ENCODE results near the gene ZDHHC23.

The ZDHHC23 gene

GRCh38 chr3:113954091-113954685, 6.4 kb downstream of the ZDHHC23 start:
- TF ChIP-seq CTCF (IDR thresholded peaks at IDR 0.05; ENCODE audit: control insufficient read depth, extremely low read depth, insufficient read depth) = no peak
- DNase-seq (ENCODE audit: low read depth) = no peak
- H3K4me3 ChIP-seq (ENCODE audit: low read depth, low read length) = no peak overlapping the region

- TF ChIP-seq CTCF (IDR thresholded peaks at IDR 0.05; ENCODE audit: control insufficient read depth, extremely low read depth, insufficient read depth) = no peak
- DNase-seq (ENCODE audit: low read depth) = no peak
- no peak overlapping the region for H3K4me3 ChIP-seq (ENCODE audit: low read depth, low read length)
These were observed 16.1 kb downstream of the ZDHHC23 start for GRCh38 chr3:113963879-113964278.

- DNase-seq (ENCODE audit: low read depth) = no peak
- no peak overlapping the region for H3K4me3 ChIP-seq (ENCODE audit: low read depth, low read length)
- TF ChIP-seq CTCF (IDR thresholded peaks at IDR 0.05; ENCODE audit: control insufficient read depth, extremely low read depth, insufficient read depth) = no peak
These were observed 18.4 kb downstream of the ZDHHC23 start for GRCh38 chr3:113966172-113966571.

GRCh38 chr3:113968986-113969385, 21.2 kb downstream of the ZDHHC23 start:
- no peak for DNase-seq (ENCODE audit: low read depth)
- no peak overlapping the region for H3K4me3 ChIP-seq (ENCODE audit: low read depth, low read length)
- TF ChIP-seq CTCF (IDR thresholded peaks at IDR 0.05; ENCODE audit: control insufficient read depth, extremely low read depth, insufficient read depth) = no peak

- DNase-seq (ENCODE audit: low read depth) = no peak
- no peak for TF ChIP-seq CTCF (IDR thresholded peaks at IDR 0.05; ENCODE audit: control insufficient read depth, extremely low read depth, insufficient read depth)
- H3K4me3 ChIP-seq (ENCODE audit: low read depth, low read length) = no peak overlapping the region
These were observed 30.0 kb downstream of the ZDHHC23 start for GRCh38 chr3:113977822-113978221.

GRCh38 chr3:113979916-113980315, 32.1 kb downstream of the ZDHHC23 start:
- no peak for TF ChIP-seq CTCF (IDR thresholded peaks at IDR 0.05; ENCODE audit: control insufficient read depth, extremely low read depth, insufficient read depth)
- H3K4me3 ChIP-seq (ENCODE audit: low read depth, low read length) = no peak overlapping the region
- DNase-seq (ENCODE audit: low read depth) = no peak

GRCh38 chr3:113981803-113982202, 34.0 kb downstream of the ZDHHC23 start:
- TF ChIP-seq CTCF (IDR thresholded peaks at IDR 0.05; ENCODE audit: control insufficient read depth, extremely low read depth, insufficient read depth) = no peak
- DNase-seq (ENCODE audit: low read depth) = no peak
- no peak overlapping the region for H3K4me3 ChIP-seq (ENCODE audit: low read depth, low read length)

Data from LNCaP clone FGC (cell line).